Activated naive CD4-positive, alpha-beta T cell treated with anti-CD3 and anti-CD28 coated beads, Interleukin-2, amount 50 U/mL, for 16 hours (primary cell): Measurements from ENCODE around the gene TTLL1.
A peak's percentile ranks its signal among the peaks of the same experiment; 100 is the strongest.
"Not testable (repeated sequence)": the region's sequence is repeated elsewhere in the genome, so short reads cannot be mapped to it uniquely, and the experiment has no call there.

Experiments used
- DNase-seq: peaks from one replicate; pipeline ENCODE4 v3.0.0-alpha.2; 2020

The TTLL1 gene

GRCh38 chr22:43009444-43009843 is 79.7 kb downstream of the TTLL1 start:
- DNase-seq, result no peak

- DNase-seq, result no peak
Measured at GRCh38 chr22:43008921-43009320, 80.3 kb downstream of the TTLL1 start.

GRCh38 chr22:43008509-43008908 is 80.7 kb downstream of the TTLL1 start:
- DNase-seq, result no peak

GRCh38 chr22:43007519-43008102 is 81.6 kb downstream of the TTLL1 start:
- DNase-seq, result no peak

- no peak for DNase-seq
Measured at GRCh38 chr22:43006753-43007152, 82.4 kb downstream of the TTLL1 start.

- no peak for DNase-seq
Measured at GRCh38 chr22:43006016-43006505, 83.1 kb downstream of the TTLL1 start.

- no peak for DNase-seq
Measured at GRCh38 chr22:43005106-43005505, 84.1 kb downstream of the TTLL1 start.

- DNase-seq, result no peak
Measured at GRCh38 chr22:43004362-43005035, 84.7 kb downstream of the TTLL1 start.

- no peak for DNase-seq
Measured at GRCh38 chr22:43002202-43002586, 87.0 kb downstream of the TTLL1 start.

GRCh38 chr22:43001271-43002201 is 87.7 kb downstream of the TTLL1 start:
- no peak for DNase-seq

- DNase-seq, result peak; percentile 69
Measured at GRCh38 chr22:43000441-43001175, 88.6 kb downstream of the TTLL1 start.

GRCh38 chr22:42997582-42998090 is 91.6 kb downstream of the TTLL1 start:
- DNase-seq, result no peak

- DNase-seq, result no peak
Measured at GRCh38 chr22:42996646-42997365, 92.4 kb downstream of the TTLL1 start.

GRCh38 chr22:42995654-42996053 is 93.5 kb downstream of the TTLL1 start:
- DNase-seq, result not testable (repeated sequence)

GRCh38 chr22:42994917-42995562 is 94.2 kb downstream of the TTLL1 start:
- no peak for DNase-seq

GRCh38 chr22:42994276-42994916 is 94.8 kb downstream of the TTLL1 start:
- no peak for DNase-seq

- no peak for DNase-seq
Measured at GRCh38 chr22:42993651-42994275, 95.4 kb downstream of the TTLL1 start.

GRCh38 chr22:42992886-42993479 is 96.2 kb downstream of the TTLL1 start:
- no peak for DNase-seq

GRCh38 chr22:42992092-42992491 is 97.1 kb downstream of the TTLL1 start:
- DNase-seq, result no peak
